GM10847 (cell line): Measurements from ENCODE around the gene MTA1.

Experiments used
- POLR2A ChIP-seq: IDR thresholded peaks from 2 replicates; pipeline ENCODE4 v1.6.1; 2011; ENCODE audit not compliant: insufficient read length; ENCODE audit errors: extremely low read depth

MTA1 gene

GRCh38 chr14:105422695-105423487 lies 3.3 kb downstream of the MTA1 start:
- TF ChIP-seq POLR2A, result no peak

GRCh38 chr14:105423488-105424195 lies 4.0 kb downstream of the MTA1 start:
- TF ChIP-seq POLR2A, result no peak

GRCh38 chr14:105424861-105425260 lies 5.2 kb downstream of the MTA1 start:
- TF ChIP-seq POLR2A, result no peak

GRCh38 chr14:105425823-105426247 lies 6.2 kb downstream of the MTA1 start:
- no peak for TF ChIP-seq POLR2A

GRCh38 chr14:105426416-105427130 lies 6.9 kb downstream of the MTA1 start:
- TF ChIP-seq POLR2A, result no peak

- no peak for TF ChIP-seq POLR2A
Measured at GRCh38 chr14:105427412-105427811, 7.8 kb downstream of the MTA1 start.

- TF ChIP-seq POLR2A, result no peak
Measured at GRCh38 chr14:105427936-105428485, 8.4 kb downstream of the MTA1 start.

- no peak for TF ChIP-seq POLR2A
Measured at GRCh38 chr14:105430042-105430441, 10.4 kb downstream of the MTA1 start.

GRCh38 chr14:105430565-105430964 lies 10.9 kb downstream of the MTA1 start:
- no peak for TF ChIP-seq POLR2A

- no peak for TF ChIP-seq POLR2A
Measured at GRCh38 chr14:105431256-105431655, 11.6 kb downstream of the MTA1 start.

GRCh38 chr14:105432657-105433056 lies 13.0 kb downstream of the MTA1 start:
- TF ChIP-seq POLR2A, result no peak

GRCh38 chr14:105433161-105433605 lies 13.6 kb downstream of the MTA1 start:
- TF ChIP-seq POLR2A, result no peak

- no peak for TF ChIP-seq POLR2A
Measured at GRCh38 chr14:105436402-105436801, 16.8 kb downstream of the MTA1 start.

- TF ChIP-seq POLR2A, result no peak
Measured at GRCh38 chr14:105436891-105437722, 17.5 kb downstream of the MTA1 start.
